GM21390 (cell line): ENCODE measurements around the gene PIAS4.

ENCODE experiments used
- ATAC-seq: cut with Tn5 transposase; IDR thresholded peaks from one replicate; pipeline ENCODE4 v1.9.1; 2021; ENCODE audit not compliant: unreplicated experiment

Gene PIAS4

DNA sequence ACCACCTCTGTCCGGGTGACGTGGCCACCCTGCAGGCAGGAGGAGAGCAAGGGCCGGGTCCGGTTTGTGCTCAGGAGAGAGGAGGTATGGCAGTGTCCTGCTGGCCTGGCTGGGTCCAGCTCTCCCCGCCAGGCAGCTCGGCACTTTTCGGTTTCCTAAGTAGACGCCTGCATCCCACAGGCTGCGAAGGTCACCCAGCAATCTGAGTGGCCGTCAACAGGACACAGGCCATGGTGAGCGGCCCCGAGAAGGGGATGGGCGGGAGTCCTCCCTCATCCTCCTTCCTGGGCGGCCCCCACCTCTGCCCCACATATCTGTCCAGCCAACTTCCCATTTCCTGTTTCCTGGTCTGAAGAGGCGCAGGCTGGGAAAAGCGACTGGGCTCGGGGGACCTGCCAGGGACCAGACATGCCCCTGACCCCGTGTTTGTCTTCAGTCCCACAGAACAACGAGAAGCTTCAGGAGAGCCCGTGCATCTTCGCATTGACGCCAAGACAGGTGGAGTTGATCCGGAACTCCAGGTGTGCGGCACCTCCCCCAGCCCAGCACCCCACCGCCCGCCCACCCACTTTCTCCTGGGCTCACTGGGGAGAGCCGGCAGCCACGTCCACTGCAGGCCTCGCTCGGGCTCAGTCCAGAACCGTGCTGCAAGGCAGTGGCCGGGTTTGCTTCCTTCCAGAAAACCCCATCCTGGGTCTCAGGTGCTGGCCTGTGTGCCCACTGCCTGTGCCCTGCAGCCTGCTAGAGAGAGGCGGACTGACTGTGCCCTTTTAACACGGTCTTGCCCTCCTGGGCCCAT lies 16.3 kb downstream of the PIAS4 start:
- no peak for ATAC-seq

DNA sequence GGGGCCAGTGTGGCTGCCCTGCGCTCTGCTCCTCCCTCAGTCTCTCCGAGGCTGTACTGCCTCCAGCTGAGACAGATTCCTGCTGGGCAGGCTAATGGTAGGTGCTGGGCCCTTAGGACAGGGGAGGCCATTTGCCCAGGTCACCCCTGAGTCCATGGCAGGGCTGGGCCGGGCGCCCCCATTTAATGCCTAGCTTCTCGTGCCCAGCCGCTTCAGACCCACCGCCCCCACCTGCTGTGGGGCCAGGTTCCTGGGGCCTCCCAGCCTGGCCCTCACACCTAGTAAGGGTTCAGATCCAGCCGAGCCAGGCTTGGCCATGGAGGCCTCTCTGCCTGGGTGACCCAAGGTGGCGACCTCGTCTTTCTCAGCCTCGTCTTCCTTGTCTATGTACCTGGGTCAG lies 17.8 kb downstream of the PIAS4 start:
- no peak for ATAC-seq

DNA sequence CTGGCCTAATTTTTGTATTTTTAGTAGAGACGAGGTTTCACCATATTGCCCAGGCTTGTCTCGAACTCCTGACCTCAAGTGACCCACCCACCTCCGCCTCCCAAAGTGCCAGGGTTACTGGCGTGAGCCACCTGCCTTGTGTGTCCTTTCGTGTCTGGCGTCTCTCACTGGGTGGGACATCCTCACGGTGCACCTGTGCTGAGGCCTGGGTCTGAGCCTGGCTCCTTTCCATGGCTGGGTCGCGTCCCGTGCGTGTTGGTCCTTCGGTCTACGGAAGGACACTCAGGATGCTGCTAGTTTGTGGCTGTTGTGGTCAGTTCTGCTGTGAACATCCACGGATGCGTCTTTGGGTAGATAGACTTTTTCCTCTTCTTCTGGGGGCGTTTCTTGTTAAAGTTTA lies 19.6 kb downstream of the PIAS4 start:
- ATAC-seq: no peak

DNA sequence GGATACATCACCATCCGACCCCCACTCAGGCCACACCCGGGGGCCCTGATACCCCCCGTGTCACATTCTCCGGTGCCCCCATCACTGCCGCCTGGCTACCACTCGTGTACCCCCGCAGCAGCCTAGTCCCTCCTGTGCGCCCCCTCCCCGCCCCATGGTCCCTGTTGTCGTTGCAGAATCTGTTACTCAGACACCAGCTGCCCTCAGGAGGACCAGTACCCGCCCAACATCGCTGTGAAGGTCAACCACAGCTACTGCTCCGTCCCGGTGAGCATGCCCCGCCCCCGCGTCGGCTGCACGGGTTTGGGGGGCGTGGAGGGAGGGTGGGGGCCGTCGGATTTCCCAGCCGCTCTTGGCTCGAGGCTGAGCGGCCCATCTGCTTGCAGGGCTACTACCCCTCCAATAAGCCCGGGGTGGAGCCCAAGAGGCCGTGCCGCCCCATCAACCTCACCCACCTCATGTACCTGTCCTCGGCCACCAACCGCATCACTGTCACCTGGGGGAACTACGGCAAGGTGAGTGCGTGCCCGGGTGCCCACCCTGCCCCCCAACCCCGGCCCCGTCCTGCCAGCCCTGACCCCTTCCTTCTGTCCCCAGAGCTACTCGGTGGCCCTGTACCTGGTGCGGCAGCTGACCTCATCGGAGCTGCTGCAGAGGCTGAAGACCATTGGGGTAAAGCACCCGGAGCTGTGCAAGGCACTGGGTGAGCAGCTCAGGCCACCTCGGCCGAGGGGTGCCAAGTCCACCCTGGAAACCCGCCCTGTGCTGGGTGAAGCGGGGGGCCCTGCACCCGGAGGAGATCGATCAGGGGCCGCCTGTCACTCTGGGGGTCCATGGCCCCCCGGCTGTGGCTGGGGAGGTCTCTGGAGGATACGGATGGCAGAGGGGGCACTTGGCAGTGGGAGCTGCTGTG lies 21.1 kb downstream of the PIAS4 start:
- ATAC-seq: no peak

DNA sequence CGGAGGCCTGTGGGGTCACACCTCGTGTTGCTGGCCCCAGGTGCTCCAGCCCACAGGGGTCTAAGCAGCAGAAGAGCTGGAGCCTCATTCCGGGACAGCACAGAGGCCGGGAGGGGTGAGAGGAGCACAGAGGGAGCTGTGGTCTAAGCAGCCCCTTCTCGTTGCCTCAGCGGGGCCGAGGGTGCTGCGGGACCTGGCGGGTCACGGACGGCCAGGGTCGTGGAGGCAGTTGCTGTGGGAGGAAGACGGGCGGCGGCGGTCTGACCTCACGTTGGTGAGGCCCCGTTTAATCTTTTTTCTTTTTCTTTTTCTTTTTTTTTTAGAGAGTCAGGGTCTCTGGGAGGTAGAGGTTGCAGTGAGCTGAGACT lies 21.7 kb downstream of the PIAS4 start:
- no peak for ATAC-seq

DNA sequence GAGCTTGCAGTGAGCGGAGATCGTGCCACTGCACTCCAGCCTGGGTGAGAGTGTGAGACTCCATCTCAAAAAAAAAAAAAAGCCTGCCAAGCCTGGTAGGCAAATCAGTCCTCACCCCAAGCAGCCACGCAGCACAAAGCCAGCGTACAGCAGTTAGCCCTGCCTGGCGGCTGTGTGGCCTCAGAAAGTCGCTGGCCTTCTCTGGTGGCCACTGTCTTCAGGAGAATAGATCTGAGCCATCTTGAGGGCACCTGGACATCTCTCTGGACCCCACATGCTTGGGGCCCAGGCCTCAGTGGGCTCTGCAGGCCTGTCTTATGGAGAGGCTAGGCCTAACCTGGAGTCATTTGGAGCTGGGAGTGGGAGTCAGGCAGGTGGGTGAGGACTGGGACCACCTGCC lies 23.0 kb downstream of the PIAS4 start:
- no peak for ATAC-seq

DNA sequence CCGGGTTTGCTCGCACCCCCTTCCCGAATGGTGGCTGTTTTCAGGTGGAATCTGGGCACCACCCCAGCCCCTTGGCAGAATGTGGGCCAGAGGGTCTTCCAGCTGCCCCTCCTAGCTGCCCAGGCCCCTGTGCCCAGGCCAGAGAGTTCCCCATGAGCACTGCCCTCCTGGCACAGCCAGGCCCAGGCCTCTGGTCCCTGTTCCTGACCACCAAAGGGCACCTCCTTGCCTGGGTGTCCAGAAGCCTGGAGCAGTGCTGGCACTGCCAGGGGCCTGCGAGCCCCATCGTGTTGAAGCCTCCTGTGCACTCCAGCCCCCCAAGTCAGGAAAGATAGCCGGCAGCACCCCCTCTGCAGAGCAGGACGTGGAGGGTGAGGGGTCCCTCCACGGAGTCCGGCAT lies 23.4 kb downstream of the PIAS4 start:
- ATAC-seq: no peak

DNA sequence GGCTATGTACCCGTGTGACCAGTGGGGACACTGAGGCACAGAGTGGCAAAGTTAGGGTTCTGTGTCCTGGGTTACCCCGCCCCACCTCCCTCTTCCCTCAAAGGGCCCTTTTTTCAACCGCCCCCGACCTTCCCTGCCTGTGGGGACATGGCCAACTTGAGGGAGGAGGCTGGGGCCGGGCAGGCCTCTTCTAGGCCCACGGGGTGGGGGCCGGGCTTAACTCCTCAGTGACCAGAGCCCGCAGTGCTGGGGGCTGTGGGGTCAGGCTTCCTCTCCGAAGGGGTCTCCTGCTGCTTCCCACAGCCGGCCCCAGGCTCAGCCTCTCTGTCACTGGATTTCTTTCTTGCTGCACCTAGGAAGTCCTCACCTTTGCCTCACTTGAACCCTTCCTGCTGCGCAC lies 23.9 kb downstream of the PIAS4 start:
- ATAC-seq: no peak

DNA sequence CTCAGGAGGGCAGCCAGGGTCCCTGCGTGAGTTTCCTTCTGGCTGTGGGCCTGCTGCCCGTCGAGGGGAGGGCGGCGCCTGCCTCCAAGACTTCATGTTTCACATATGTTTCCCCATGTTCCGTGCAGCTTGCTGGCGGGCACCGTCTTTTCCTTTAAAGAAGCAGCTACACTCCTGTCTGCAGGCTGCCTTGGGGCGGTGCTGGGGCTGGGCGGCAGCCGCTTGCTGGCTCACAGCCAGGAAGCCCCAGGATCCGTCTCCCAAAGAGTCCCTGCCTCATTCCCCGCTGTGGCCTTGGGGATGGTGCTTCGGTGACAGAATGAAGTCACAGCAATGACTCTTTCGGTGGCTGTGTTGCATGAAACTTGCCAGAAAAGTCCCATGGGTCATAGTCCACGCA lies 24.9 kb downstream of the PIAS4 start:
- ATAC-seq: no peak

DNA sequence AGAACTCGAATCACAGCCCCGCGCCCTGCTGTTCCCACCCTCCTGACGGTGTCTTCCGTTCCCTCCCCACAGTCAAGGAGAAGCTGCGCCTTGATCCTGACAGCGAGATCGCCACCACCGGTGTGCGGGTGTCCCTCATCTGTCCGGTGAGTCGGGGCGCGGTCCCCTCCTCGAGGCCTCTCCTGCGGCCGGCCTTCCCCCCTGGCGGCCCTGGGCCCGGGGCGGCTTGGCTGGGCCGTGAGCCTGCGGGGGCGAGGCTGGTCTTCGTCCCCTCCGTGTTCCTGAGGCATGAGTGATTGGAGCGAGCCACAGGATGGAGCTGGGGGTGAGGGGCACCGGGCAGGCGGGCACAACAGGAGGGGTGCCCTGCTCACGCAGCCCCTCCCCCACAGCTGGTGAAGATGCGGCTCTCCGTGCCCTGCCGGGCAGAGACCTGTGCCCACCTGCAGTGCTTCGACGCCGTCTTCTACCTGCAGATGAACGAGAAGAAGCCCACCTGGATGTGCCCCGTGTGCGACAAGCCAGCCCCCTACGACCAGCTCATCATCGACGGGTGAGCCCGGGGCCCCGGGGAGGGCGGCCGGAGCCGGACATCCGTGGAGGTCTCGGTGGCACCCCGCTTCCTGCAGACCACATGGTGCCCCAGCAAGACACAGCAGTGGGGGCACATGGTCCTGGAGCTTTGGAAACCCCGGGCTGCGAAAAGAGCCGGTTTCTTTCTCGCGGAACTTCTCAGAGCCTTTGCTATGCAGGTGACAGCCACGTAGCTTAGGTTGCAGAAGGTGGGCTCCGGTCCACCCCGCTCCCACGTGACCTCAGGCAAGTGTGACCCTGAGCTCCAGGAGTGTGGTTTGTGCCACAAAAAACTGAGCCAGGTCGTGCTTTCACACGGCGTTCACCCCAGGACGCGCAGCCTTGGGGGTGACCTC lies 25.8 kb downstream of the PIAS4 start:
- ATAC-seq: no peak

DNA sequence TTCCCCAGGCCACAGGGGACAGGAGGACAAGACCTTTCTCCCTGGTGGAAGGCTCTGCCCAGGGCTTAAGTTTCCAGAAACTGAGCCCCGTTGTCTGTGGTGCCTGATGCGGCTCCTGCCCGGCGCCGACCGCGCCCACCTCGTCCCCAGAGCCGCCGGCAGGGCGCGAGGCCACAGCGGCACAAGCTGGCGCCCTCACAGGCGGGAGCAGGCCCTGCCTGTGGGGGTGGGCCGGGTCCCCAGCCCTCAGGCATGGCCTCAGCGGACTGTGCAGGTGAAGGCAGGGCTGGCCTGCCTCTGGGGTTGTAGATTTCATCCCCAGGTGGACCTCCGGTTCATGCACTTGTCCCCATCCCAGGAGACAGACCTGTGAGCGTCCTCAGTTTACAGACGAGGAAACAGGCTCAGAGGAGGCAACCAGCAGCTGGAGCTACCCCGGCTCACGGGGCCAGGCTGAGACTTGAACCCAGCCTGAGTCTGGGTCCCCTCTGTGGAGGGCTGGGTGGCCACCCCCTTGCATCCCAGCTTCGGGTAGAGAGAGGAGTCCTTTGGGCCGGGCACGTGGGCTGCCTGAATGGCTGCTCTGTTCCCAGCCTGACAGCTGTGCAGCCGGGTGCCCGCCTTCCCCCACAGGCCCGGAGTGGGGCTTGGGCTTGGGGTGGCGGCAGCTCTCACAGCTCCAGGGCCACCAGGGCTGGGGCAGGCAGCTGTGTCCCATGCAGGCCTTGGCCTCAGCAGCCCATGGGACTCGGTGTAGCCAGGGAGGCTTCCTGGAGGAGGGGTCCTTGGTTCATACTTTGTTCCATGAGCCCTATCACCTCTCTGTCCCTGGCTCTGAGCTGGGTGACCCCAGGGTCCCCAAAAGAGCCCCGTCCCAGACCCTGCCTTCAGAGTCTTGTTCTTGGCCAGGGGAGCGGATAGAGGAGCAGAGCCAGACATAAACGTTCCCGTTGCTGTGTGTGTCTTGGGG lies 26.8 kb downstream of the PIAS4 start:
- no peak for ATAC-seq

DNA sequence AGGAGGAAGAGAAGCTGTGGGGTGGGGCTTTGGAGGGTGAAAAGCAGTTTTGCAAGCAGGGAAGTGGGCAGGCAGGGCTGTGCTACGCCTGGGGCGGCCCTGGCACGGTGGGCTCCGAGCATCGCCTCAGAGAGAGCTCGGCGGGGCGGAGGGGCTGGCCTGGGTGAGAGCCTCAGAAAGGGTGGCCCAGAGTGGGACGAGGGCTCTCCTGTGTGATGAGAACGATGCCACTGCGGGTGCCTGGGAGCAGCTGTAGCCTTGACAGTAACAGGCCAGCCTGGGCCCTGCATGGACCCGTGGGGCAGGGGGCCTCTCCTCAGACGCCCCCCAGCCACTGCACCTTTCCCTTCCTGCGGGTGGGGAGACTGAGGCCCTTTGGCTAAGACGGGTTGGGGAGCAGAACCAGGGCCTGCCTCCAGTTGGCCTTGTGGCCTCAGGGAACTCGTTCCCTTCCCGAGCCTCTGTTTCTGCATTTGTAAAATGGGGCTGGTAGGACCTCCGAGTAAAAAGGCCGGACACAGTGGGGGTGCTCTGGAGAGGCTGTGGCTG lies 27.6 kb downstream of the PIAS4 start:
- no peak for ATAC-seq

DNA sequence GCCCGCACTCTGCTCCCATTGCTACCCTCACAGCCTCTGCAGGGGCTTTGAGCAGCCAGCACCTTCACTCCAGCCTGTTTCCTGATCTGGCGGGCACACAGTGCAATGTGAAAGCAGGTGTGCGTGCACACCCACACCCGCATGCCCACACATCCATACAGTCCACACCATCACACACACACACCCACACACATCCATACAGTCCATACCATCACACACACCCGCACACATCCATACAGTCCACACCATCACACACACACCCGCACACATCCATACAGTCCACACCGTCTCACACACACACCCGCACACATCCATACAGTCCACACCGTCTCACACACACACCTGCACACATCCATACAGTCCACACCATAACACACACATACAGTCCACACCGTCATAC lies 28.0 kb downstream of the PIAS4 start:
- no peak for ATAC-seq

DNA sequence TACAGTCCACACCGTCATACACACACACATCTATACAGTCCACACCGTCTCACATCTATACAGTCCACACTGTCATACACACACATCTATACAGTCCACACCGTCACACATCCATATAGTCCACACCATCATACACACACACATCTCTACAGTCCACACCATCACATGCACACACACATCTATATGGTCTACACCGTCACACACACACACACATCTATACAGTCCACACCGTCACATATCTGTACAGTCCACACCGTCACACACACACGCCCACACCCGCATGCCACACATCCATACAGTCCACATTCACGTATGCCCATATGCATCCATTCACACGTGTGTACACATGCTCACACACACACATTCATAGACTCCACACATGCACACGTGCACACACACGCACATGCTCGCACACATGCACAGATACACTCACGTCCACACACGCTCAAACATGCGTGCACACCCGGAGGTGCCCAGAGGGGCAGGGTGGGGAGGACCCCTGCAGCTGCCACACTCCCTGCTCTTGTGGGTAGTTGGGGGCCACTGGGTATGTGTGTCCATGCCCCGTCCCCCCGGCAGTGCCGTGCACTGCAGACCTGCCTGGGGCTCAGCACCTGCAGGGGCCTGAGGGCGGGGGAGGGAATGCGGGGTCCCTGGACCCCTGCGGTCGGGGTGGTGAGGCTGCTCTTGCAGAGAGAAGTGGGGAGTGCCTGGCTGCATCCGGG lies 29.2 kb downstream of the PIAS4 start:
- ATAC-seq: no peak

DNA sequence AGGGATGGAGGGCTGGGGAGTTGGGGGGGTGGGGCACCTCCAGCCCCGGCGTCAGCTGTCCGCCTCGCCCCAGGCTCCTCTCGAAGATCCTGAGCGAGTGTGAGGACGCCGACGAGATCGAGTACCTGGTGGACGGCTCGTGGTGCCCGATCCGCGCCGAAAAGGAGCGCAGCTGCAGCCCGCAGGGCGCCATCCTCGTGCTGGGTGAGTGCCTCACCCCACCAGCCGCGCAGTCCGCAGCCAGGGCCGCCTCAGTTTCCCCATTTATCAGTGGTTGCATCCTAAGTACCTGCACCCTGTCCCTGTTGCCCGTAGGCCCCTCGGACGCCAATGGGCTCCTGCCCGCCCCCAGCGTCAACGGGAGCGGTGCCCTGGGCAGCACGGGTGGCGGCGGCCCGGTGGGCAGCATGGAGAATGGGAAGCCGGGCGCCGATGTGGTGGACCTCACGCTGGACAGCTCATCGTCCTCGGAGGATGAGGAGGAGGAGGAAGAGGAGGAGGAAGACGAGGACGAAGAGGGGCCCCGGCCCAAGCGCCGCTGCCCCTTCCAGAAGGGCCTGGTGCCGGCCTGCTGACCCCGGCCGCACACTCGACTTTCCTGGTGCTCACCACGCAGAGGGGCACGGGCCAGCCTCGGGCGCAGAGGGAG lies 29.9 kb downstream of the PIAS4 start:
- no peak for ATAC-seq

DNA sequence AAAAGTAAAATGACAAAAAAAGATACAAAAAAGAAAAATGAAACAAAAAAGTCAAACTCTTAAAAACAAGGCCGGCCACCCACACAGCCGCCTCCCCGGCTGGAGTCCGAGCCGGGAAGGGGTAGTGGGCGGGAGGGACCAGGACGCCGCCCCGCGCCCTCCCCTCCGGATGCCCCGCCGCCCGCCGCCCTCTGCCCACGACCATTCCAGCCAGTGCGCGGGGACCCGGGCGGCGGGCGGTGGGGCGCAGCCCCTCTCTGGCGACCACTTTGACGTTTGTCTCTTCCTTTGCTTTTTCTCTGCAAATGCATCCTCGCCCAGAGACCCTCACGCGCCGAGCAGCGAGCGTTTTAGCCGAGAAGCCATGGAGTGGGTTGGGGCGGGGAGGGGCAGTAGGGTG lies 30.5 kb downstream of the PIAS4 start:
- no peak for ATAC-seq

DNA sequence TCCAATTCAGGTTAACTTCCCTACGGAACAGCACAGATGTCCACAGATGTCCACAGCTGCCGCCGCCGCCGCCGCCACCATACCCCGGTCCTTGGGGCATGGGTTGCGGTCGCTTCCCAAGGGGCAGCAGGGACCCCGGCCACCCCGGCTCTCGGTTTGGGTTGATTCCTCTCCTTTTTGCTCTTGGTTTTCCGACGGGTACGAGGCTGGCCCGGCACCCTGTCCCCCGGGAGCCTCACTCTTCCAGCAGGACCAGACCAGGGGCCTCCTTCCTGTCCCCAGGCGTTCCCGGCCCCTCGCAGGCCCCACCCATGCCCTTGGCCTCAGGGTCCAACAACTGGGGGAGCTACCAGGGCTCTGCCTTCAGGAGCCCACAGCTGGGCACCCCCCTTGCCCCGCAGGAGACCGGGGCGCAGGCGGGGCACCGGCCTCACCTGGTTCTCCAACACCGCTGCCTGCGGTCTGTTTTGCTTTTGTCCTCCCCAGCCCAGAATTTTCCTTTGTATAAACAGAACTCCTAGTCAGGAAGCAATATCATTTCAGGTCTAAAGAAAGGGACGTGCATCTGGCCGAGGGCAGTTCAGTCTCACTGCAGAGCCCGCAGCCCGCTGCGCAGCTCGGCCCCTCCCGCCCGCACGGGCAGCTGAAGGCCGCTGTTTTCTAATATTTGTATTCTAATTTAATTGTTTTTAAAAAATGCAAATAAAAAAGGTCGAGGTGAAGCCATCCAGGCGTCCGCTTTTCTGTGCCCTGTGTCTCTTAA lies 31.3 kb downstream of the PIAS4 start:
- no peak for ATAC-seq
